ENCODE measurements around the gene BIK.
"Not testable (repeated sequence)": the region's sequence is repeated elsewhere in the genome, so short reads cannot be mapped to it uniquely, and the experiment has no call there.

The BIK gene

GRCh38 chr22:43134553-43134952 is 24.0 kb downstream of the BIK start:
- no peak for DNase-seq

GRCh38 chr22:43135565-43135964 is 25.0 kb downstream of the BIK start:
- no peak for DNase-seq

GRCh38 chr22:43136255-43136654 is 25.7 kb downstream of the BIK start:
- peak in 4 of 58 donors; percentile 6 to 29 (median 12) for DNase-seq

GRCh38 chr22:43136801-43137200 is 26.3 kb downstream of the BIK start:
- DNase-seq = no peak

DNA sequence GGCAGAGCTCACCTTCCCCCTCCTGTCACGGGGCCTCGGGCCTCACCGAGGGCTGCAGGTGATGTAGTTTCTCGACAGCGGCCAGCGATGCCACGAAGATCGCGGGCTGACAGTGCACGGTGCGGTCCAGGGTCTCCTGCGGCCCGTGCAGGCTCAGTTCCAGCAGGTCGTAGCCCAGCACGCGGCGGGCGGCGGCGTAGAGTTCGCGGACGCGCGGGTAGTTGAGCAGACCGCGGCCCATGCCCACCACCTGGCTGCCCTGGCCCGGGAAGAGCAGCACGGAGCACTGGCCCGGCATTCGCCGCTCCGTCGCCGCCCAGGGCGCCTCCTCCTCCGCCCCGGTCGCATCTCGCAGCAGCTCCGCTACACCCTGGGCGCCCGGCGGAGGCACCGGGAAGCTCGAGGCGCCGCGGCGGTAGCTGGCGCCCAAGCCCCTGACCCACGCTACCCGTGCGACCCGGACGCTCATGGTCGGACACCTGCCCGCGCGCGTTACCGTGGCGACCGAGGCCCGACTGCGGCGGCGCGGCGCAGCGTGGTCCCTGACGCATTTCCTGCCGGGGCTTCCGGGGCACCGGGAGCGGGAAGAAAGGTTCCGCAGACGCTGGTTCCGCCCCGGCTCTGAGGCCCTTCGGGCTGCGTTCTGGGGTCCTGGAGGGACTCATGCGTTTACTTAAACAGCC is 32.5 kb downstream of the BIK start, which contains the start of gene MCAT:
Gene MCAT, minus strand, starts transcription at position 519 of the 683 bp plus-strand sequence. Its CDS starts 50 bp downstream, at position 469.
- peak in 57 of 58 donors; percentile 27 to 94 (median 77) for DNase-seq

- DNase-seq = no peak
Measured at GRCh38 chr22:43144949-43145348, 34.4 kb downstream of the BIK start.

DNA sequence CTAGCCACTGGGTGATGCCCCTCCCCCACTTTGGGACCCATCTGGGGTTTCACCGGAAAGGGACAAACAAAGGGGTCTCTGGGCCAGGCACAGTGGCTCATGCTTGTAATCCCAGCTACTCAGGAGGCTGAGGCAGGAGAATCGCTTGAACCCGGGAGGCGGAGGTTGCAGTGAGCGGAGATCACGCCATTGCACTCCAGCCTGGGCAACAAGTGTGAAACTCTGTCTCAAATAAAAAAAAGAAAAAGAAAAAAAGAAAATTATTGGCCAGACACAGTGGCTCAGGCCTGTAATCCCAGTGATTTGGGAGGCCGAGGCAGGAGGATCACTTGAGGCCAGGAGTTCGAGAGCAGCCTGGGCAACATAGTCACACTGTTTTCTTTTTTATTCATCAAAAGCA is 34.8 kb downstream of the BIK start:
- not testable (repeated sequence) for DNase-seq

GRCh38 chr22:43146332-43146731 is 35.8 kb downstream of the BIK start:
- DNase-seq = not testable (repeated sequence)

DNA sequence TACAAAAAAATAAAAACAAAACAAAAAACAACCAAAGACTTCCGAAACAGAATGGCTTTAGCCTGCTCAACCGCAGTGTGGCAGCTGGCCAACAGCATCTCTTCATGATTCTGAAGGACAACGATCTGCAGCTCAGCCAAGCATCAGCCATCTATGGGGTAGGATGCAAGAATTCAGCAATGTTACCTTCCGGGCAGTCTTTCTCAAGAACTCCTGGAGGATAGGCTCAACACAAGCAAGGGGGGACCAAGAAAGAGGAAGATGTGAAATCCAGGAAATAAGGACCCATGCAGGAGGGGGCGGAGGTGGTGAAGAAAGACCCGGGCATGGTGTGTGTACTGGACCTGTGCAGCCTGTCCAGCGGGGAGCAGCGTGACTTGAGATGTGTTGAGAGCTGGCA is 37.3 kb downstream of the BIK start:
- peak in 4 of 58 donors; percentile 6 to 52 (median 8) for DNase-seq

GRCh38 chr22:43148581-43148980 is 38.0 kb downstream of the BIK start:
- peak in 1 of 58 donors; percentile 6 for DNase-seq

DNA sequence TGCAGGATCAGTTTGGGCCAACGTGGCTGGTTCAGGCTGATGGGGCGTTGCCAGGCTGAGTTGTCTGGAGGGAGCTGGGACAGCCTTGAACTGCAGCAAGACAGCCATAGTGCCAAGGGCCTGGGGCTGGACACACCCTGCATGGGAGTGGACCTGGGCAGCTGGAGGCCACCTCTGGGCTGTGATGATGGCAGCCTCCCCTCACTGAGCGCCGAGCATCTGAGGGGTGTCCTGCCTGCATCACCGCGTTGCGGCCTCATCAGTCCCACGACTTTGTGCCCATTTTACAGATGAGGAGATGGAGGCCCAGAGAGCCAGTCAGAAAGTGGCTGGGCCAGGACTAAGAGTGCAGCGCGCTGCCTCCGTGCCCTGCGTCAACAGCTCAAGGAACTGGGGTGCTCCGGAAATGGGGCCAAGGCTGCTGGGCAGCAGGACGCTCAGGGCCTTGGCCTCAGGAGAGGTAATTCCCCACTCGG is 40.2 kb downstream of the BIK start:
- DNase-seq = no peak

GRCh38 chr22:43151251-43152002 is 40.9 kb downstream of the BIK start, which contains the start of gene TSPO:
Gene TSPO (plus strand): TSS chr22:43151559. CDS start chr22:43159239, 7,680 bp downstream.
- DNase-seq = peak in 54 of 58 donors; percentile 17 to 89 (median 70)

- DNase-seq = peak in 2 of 58 donors; percentile 35 to 53
Measured at GRCh38 chr22:43152003-43152356, 41.4 kb downstream of the BIK start.

DNA sequence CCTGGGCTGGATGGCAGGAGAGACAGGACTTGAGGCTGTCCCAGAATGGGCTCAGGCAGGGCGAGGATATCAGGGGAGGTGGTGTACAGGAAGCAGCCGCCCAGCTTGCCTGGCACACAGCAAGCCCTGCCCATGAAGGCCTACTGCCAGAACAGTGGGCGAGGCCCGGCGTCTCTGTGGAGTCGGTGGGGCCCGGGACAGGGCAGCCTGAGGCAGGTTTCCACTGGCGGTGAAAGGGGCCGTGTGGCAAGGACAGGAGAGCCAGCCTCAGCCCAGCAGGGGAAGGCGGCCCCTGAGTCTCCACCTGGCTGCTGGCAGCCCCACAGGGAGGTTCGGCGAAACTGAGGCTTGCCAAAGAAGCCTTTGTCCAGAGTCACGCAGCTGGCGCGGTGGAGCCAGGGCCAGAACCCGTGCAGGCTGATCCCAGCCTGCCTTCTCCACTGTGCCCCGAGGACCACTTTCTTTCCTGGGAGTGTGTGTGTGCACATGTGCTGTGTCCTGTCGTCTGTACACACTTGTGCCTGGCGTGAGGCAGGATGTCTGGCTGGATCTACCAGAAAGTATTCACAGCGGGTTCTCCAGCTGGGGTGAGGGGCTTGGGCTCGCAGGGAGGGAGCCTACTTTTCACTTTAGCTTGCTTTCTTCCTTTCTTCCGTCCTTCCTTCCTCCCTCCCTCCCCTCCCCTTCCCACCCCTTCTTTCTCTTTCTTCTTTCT is 42.0 kb downstream of the BIK start:
- peak in 37 of 58 donors; percentile 9 to 82 (median 41) for DNase-seq

DNA sequence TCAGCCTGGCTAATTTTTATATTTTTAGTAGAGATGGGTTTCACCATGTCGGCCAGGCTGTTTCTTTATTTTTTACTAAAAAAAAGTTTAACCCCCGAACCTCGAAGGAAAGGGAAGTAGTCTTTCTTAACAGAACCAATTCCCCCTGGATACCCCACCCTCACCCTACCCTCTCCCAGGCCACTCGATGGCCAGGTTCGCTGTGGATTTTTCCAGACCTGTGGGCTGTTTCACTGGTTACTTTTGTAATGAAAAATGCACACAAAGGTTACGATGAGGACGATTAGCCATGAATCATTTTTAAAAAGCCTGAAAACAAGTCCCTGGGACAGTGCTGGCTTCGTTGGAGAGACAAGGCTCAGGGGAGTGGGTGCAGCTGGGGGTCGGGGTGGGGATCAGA is 43.3 kb downstream of the BIK start:
- no peak for DNase-seq

DNA sequence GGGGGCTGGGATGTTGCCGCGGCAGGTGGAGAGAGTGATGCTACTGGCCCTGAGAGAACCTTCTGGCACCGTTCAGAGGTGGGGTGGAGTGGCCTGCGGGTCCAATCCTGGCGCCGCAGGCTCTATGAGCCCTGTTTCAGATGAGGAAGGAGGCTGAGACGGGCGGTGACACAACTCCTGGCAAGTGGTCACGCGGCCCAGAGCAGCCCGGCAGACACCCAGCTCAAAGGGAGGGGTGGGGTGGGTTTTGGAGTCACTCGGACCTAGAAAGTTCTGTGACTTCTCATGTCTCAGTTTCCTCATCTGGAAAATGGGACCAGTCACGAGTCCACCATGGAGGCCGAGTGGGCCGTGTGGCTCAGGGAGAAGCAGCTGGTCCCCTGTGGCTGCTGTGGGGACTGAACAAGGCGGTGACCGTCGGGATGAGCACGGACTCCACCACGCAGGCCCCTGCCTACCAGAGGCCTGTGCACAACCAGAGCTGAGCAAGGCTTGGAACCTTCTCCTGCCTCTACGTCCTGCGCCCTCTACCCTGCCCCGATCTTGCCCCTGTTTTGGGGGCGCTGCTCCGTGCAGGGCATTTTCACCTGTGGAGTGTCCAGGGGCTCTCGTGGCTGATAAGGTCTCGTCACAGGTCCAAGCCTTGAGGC is 44.5 kb downstream of the BIK start:
- peak in 3 of 58 donors; percentile 14 to 19 (median 18) for DNase-seq

DNA sequence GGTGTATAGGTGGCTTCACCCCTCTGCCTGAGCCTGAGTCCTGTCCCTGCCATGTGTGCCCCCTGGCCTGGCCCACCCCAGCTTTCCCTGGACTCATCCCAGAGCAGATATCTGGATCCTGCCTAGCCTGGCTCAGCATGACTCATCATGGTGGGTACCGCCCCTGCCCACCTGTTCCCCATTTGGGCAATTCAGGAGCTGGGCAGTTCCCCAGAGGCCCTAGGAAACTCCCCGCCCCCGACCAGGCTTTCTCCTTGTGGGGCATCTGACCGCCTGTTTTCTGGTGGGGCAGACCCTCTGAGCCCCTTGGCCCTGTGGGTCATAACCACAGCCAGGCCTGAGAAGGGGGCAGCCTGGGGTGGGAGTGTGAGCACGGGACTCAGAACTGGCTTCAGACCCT is 45.2 kb downstream of the BIK start:
- DNase-seq = no peak

DNA sequence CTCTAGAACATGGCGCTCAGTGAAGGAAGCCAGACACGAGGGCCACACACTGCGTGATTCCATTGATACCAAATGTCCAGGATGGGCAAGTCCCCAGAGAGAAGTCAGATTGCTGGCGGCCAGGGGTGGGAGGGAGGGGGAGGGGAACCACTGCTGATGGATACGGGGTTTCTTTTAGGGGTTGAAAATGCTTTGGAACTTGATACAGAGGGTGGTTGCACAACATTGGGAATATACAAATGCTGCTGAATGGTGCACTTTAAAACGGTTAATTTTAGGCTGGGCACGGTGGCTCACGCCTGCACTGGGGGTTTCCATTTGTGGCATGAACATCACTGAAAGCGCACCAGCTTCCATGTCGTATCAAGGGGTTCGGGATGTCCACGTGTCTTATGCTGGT is 45.9 kb downstream of the BIK start:
- DNase-seq = no peak

- no peak for DNase-seq
Measured at GRCh38 chr22:43157874-43158546, 47.5 kb downstream of the BIK start.

- DNase-seq = no peak
Measured at GRCh38 chr22:43158778-43159483, 48.4 kb downstream of the BIK start.

Data from anterior cingulate cortex (tissue), 58 donors.